GM15510 (cell line): ENCODE data around the gene CCDC152.

Source experiments
- POLR2A ChIP-seq: IDR thresholded peaks from 3 replicates; pipeline ENCODE4 v1.6.1; 2011; ENCODE audit warnings: borderline replicate concordance; ENCODE audit not compliant: insufficient read length; ENCODE audit errors: extremely low read depth

CCDC152 gene

GRCh38 chr5:42804717-42805339 lies 48.2 kb downstream of the CCDC152 start:
- TF ChIP-seq POLR2A, result no peak

- no peak for TF ChIP-seq POLR2A
Measured at GRCh38 chr5:42806004-42806700, 49.5 kb downstream of the CCDC152 start.

GRCh38 chr5:42806701-42807262 lies 50.2 kb downstream of the CCDC152 start:
- no peak for TF ChIP-seq POLR2A

GRCh38 chr5:42807722-42808447 lies 51.3 kb downstream of the CCDC152 start:
- no peak for TF ChIP-seq POLR2A

GRCh38 chr5:42808888-42809611 lies 52.4 kb downstream of the CCDC152 start:
- no peak for TF ChIP-seq POLR2A

- no peak for TF ChIP-seq POLR2A
Measured at GRCh38 chr5:42810834-42811590, 54.4 kb downstream of the CCDC152 start.

- TF ChIP-seq POLR2A, result no peak
Measured at GRCh38 chr5:42811591-42812446, 55.2 kb downstream of the CCDC152 start, which contains the start of gene SELENOP. SELENOP (minus strand) TSS chr5:42811892; CDS start chr5:42808353, 3,539 bp downstream.

GRCh38 chr5:42812620-42813019 lies 56.0 kb downstream of the CCDC152 start:
- no peak for TF ChIP-seq POLR2A

- TF ChIP-seq POLR2A, result no peak
Measured at GRCh38 chr5:42813533-42813932, 56.9 kb downstream of the CCDC152 start.

GRCh38 chr5:42819745-42820144 lies 63.1 kb downstream of the CCDC152 start:
- no peak for TF ChIP-seq POLR2A

GRCh38 chr5:42822548-42822947 lies 65.9 kb downstream of the CCDC152 start:
- no peak for TF ChIP-seq POLR2A

- TF ChIP-seq POLR2A, result no peak
Measured at GRCh38 chr5:42824347-42824976, 67.8 kb downstream of the CCDC152 start.
